ENCODE data around the gene VN1R5. TPM values are rescaled to one million over a fixed set of nuclear protein-coding genes. Genes with fewer than 3 reads are reported as not detected.

Gene VN1R5
- total RNA-seq, 3 donors from 2014 or later, result not detected

DNA sequence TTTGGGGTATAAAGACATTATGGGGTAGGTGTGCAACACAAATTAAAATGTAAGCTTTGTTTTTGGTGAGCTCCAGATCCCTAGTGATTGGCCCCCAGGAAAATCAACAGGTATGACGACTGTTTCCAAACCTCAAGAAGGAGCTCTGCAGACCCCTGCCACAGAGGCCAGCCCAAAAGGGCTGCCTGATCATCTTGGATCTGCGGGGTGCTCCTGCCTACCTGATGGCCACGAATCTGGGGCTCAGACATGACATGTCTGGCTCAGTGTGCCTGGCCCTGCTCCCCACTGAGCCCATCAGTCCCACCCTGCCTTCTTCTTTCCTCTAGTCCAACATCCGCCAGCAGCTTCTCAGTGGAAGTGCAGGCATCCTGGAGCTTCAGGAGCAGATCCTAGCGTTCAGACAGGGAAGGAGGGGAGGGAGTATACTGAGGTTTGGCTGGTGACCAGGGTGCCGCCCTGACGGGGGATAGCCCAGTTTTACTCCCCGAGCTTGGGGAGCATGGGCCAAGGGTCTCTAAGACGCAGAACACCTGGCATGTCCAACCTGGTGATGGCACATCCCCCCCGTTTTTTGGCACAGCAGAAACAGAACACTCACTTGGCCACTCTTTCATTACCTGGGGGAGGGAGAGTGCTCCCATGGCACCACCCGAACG lies 44.0 kb downstream of the VN1R5 start:
- DNase-seq (ENCODE audit: low spot score in 2 of 2), result no peak
- Histone ChIP-seq H3K36me3 (no peaks in the 10 kb centered on the region), H3K4me3 (no peak overlapping the region), H3K27me3 (no peaks in the 10 kb centered on the region), H3K27ac (no peak overlapping the region), H3K4me1 (no peaks in the 10 kb centered on the region), H3K9me3 (no peaks in the 10 kb centered on the region)
- intact Hi-C loops (cut with DNase I; ENCODE audit: low total_unique reads), result no loop called here
- TF ChIP-seq, protein P1, sequence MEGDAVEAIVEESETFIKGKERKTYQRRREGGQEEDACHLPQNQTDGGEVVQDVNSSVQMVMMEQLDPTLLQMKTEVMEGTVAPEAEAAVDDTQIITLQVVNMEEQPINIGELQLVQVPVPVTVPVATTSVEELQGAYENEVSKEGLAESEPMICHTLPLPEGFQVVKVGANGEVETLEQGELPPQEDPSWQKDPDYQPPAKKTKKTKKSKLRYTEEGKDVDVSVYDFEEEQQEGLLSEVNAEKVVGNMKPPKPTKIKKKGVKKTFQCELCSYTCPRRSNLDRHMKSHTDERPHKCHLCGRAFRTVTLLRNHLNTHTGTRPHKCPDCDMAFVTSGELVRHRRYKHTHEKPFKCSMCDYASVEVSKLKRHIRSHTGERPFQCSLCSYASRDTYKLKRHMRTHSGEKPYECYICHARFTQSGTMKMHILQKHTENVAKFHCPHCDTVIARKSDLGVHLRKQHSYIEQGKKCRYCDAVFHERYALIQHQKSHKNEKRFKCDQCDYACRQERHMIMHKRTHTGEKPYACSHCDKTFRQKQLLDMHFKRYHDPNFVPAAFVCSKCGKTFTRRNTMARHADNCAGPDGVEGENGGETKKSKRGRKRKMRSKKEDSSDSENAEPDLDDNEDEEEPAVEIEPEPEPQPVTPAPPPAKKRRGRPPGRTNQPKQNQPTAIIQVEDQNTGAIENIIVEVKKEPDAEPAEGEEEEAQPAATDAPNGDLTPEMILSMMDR (IDR thresholded peaks at IDR 0.05), result no peak

DNA sequence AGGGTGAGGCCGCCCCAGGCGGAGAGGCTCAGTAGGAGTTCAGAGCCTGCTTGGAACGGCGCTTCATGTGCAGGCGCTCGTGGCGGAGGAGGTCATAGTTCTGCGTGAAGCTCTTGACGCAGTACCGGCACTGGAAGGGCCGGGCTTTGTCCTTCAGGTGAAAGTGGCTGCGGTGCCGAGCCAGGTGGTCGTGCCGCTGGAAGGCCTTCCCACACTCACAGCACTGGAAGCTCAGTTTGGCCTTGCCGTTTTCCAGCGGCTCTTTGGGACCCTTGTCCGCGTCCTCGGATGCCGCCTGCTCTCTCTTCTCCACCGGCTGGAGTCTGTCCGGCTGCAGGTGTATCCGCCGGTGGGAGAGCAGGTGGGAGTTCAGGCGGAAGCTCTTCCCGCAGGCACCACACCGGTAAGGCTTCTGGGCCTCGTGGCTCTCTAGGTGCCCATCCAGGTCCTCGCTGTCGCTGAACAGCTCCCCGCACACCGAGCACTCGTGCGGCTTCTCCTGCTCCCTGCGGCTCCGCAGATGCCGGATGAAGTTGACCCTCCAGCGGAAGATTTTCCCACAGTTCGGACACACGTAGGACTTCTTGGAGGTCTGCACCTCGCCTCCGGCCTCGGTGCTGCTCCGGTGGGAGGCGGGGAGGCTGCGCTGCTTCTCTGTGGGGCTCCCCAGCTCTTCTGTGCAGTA lies 44.8 kb downstream of the VN1R5 start:
- no peak overlapping the region for H3K27ac ChIP-seq
- intact Hi-C loops (cut with DNase I; ENCODE audit: low total_unique reads), result no loop called here
- no peak overlapping the region for H3K4me3 ChIP-seq
- no peak for DNase-seq (ENCODE audit: low spot score in 2 of 2)
- H3K4me1 ChIP-seq, result no peaks in the 10 kb centered on the region
- H3K36me3 ChIP-seq, result no peaks in the 10 kb centered on the region
- no peaks in the 10 kb centered on the region for H3K27me3 ChIP-seq
- TF ChIP-seq POLR2AphosphoS5 (IDR thresholded peaks at IDR 0.05) (no peak), POLR2A (IDR thresholded peaks at IDR 0.05) (no peak)
- TF ChIP-seq, protein P1 (IDR thresholded peaks at IDR 0.05), result no peak
- H3K9me3 ChIP-seq, result no peaks in the 10 kb centered on the region

DNA sequence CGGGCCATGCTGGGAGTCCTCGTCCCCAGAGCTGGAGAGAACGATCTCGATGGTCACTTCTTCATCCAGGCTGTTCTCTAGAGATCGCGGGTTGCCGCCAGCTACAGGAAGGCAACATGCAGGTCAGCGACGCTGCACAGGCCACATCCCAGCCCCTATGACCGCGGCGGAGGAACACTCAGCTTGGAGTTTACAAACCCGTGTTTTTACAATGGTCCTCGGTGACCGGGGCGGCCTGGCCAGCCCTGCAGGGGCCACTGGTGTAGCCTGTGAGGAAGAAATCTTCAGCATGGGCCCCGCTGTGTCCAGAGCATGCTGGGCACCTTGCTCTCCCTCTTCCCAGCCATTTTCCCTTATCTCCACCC lies 45.3 kb downstream of the VN1R5 start:
- TF ChIP-seq POLR2AphosphoS5 (IDR thresholded peaks at IDR 0.05) (no peak), POLR2A (IDR thresholded peaks at IDR 0.05) (no peak)
- TF ChIP-seq, protein P1 (IDR thresholded peaks at IDR 0.05), result no peak

DNA sequence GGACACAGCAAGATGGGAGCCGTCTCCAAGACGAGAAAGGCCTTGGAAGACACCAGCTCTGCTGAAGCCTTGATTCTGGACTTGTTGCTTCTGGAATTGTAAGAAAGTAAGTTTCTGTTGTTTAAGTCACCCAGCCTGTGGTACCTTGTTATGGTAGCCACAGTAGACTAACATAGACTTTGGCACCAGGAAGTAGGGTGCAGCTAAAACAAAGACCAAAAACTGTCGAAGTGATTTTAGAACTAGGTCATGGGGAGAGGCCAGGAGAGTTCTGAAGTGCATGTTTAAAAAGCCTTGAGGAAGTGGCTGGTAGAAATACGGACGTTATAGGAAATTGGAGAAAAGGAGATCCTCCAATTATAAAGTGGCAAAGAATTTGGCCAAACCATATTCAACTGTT lies 47.3 kb downstream of the VN1R5 start:
- H3K4me1 ChIP-seq, result no peaks in the 10 kb centered on the region
- peaks cover 7% of the 10 kb centered on the region for H3K36me3 ChIP-seq

More for the DNA sequence above, 45.3 kb downstream of the VN1R5 start:
- Histone ChIP-seq H3K4me3 (no peak overlapping the region), H3K36me3 (no peaks in the 10 kb centered on the region), H3K27ac (no peak overlapping the region), H3K4me1 (no peaks in the 10 kb centered on the region), H3K9me3 (no peaks in the 10 kb centered on the region), H3K27me3 (no peaks in the 10 kb centered on the region)
- intact Hi-C loops (cut with DNase I; ENCODE audit: low total_unique reads), result no loop called here
- no peak for DNase-seq (ENCODE audit: low spot score in 2 of 2)

DNA sequence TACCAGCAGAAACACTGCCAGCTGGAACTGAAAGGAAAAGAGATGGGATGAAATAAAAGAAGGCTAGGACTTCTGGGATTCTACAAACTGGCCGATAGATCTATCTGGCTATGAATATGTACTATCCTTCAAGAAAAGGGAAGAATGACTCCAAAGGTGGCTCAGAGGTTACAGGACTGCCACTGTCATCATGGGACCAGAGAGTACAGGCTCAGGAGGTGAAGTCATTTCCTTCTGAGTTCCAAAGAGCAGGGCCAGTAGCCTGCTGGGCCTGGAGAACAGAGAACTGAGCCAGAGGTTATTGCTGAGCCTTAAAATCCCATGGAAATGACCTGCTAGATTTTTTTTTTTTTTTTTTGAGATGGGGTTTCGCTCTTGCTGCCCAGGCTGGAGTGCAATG lies 48.2 kb downstream of the VN1R5 start:
- intact Hi-C loops (cut with DNase I; ENCODE audit: low total_unique reads), result no loop called here

More for the DNA sequence above, 47.3 kb downstream of the VN1R5 start:
- TF ChIP-seq POLR2AphosphoS5 (IDR thresholded peaks at IDR 0.05) (no peak), POLR2A (IDR thresholded peaks at IDR 0.05) (no peak)
- TF ChIP-seq, protein P1 (IDR thresholded peaks at IDR 0.05), result no peak
- intact Hi-C loops (cut with DNase I; ENCODE audit: low total_unique reads), result no loop called here
- no peak for DNase-seq (ENCODE audit: low spot score in 2 of 2)
- Histone ChIP-seq H3K4me3 (no peak overlapping the region), H3K9me3 (no peaks in the 10 kb centered on the region), H3K27me3 (no peaks in the 10 kb centered on the region), H3K27ac (no peak overlapping the region)

More for the DNA sequence above, 48.2 kb downstream of the VN1R5 start:
- no peak for DNase-seq (ENCODE audit: low spot score in 2 of 2)
- Histone ChIP-seq H3K27me3 (no peaks in the 10 kb centered on the region), H3K4me3 (no peak overlapping the region), H3K9me3 (no peaks in the 10 kb centered on the region), H3K4me1 (no peaks in the 10 kb centered on the region), H3K27ac (no peak overlapping the region), H3K36me3 (peaks cover 15% of the 10 kb centered on the region)
- TF ChIP-seq, protein P1 (IDR thresholded peaks at IDR 0.05), result no peak
- TF ChIP-seq POLR2A (IDR thresholded peaks at IDR 0.05), result no peak
- TF ChIP-seq POLR2AphosphoS5 (IDR thresholded peaks at IDR 0.05), result no peak
